ENCODE results near the gene CALHM4.

DNA sequence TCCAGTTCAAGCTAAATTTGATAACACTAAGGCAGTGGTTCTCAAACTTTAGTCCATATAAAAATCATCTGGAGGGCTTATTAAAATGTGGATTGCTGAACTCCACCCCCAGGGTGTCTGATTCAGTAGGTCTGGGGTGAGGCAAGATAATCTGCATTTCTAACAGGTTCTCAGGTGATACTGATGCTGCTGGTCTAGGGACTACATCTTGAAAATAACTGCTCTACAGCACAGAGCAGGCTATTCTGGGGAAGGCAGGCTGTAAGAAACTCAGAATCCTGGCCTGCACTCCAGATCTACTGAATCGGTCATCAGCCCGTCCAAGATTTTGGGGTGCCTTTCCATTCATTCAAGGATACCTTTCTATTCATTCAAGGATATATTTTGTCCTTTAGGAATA is 30.7 kb upstream of the CALHM4 start:
- TF ChIP-seq CTCF (IDR thresholded peaks at IDR 0.05; ENCODE audit: insufficient read depth, low read length, poor library complexity, severe bottlenecking): no peak
- TF ChIP-seq EZH2phosphoT487 (conservative IDR thresholded peaks at IDR 0.05; ENCODE audit: low read length): no peak

All from SU-DHL-6 (cell line).